Measurements from ENCODE around the gene STIP1.

Gene STIP1

GRCh38 chr11:64198511-64198910 is 12.5 kb downstream of the STIP1 start:
- H3K27ac ChIP-seq = peak overlapping the region; percentile 57
- TF ChIP-seq CTCF (IDR thresholded peaks at IDR 0.05) = no peak
- no peak overlapping the region for H3K4me3 ChIP-seq (ENCODE audit: low read depth in 1 of 2, low read length in 1 of 2)
- no peaks in the 10 kb centered on the region for H3K9me3 ChIP-seq
- H3K27me3 ChIP-seq = no peaks in the 10 kb centered on the region
- no peaks in the 10 kb centered on the region for H3K4me1 ChIP-seq (ENCODE audit: control insufficient read depth in 1 of 2, insufficient read depth in 1 of 2, low read depth in 1 of 2, low read length in 1 of 2)
- peaks cover 71% of the 10 kb centered on the region for H3K36me3 ChIP-seq

GRCh38 chr11:64201543-64201942 is 15.6 kb downstream of the STIP1 start:
- H3K36me3 ChIP-seq = peaks cover 44% of the 10 kb centered on the region
- peaks cover 24 to 25% of the 10 kb centered on the region in 2 experiments for H3K4me1 ChIP-seq (ENCODE audit: control insufficient read depth in 1 of 2, insufficient read depth in 1 of 2, low read depth in 1 of 2, low read length in 1 of 2)
- no peaks in the 10 kb centered on the region for H3K27me3 ChIP-seq
- H3K4me3 ChIP-seq (ENCODE audit: low read depth in 1 of 2, low read length in 1 of 2) = no peak overlapping the region
- no peak for TF ChIP-seq CTCF (IDR thresholded peaks at IDR 0.05)
- H3K27ac ChIP-seq = no peak overlapping the region
- no peaks in the 10 kb centered on the region for H3K9me3 ChIP-seq

- no peak for TF ChIP-seq CTCF (IDR thresholded peaks at IDR 0.05)
- no peak overlapping the region for H3K27ac ChIP-seq
- no peaks in the 10 kb centered on the region for H3K27me3 ChIP-seq
- H3K9me3 ChIP-seq = no peaks in the 10 kb centered on the region
- H3K36me3 ChIP-seq = peaks cover 30% of the 10 kb centered on the region
- H3K4me1 ChIP-seq (ENCODE audit: control insufficient read depth in 1 of 2, insufficient read depth in 1 of 2, low read depth in 1 of 2, low read length in 1 of 2) = peaks cover 29 to 33% of the 10 kb centered on the region in 2 experiments
- no peak overlapping the region for H3K4me3 ChIP-seq (ENCODE audit: low read depth in 1 of 2, low read length in 1 of 2)
Measured at GRCh38 chr11:64202992-64203391, 17.0 kb downstream of the STIP1 start.

GRCh38 chr11:64203421-64204079 is 17.6 kb downstream of the STIP1 start:
- Histone ChIP-seq H3K9me3 (no peaks in the 10 kb centered on the region), H3K4me3 (ENCODE audit: low read depth in 1 of 2, low read length in 1 of 2) (no peak overlapping the region), H3K36me3 (peaks cover 27% of the 10 kb centered on the region), H3K4me1 (ENCODE audit: control insufficient read depth in 1 of 2, insufficient read depth in 1 of 2, low read depth in 1 of 2, low read length in 1 of 2) (peaks cover 35 to 39% of the 10 kb centered on the region in 2 experiments), H3K27me3 (no peaks in the 10 kb centered on the region), H3K27ac (peak overlapping the region; percentile 99)
- TF ChIP-seq CTCF (IDR thresholded peaks at IDR 0.05) = no peak

- Histone ChIP-seq H3K4me3 (ENCODE audit: low read depth in 1 of 2, low read length in 1 of 2) (no peak overlapping the region), H3K9me3 (no peaks in the 10 kb centered on the region), H3K27ac (peak overlapping the region; percentile 99), H3K4me1 (ENCODE audit: control insufficient read depth in 1 of 2, insufficient read depth in 1 of 2, low read depth in 1 of 2, low read length in 1 of 2) (peaks cover 40 to 44% of the 10 kb centered on the region in 2 experiments), H3K36me3 (peaks cover 27% of the 10 kb centered on the region), H3K27me3 (no peaks in the 10 kb centered on the region)
- TF ChIP-seq CTCF (IDR thresholded peaks at IDR 0.05) = no peak
Measured at GRCh38 chr11:64204080-64204440, 18.1 kb downstream of the STIP1 start.
